Fibroblast of peridontal ligament (primary cell): Measurements from ENCODE around the gene ARMS2.
A peak's percentile ranks its signal among the peaks of the same experiment; 100 is the strongest.

ENCODE experiments used
- DNase-seq: peaks from one replicate; pipeline ENCODE4 v3.0.0-alpha.2; 2010; ENCODE audit errors: extremely low read depth

The ARMS2 gene

GRCh38 chr10:122454603-122455080 is at the start of gene ARMS2:
Gene ARMS2 (plus strand): TSS chr10:122454653. CDS start chr10:122454728, 75 bp downstream.
- no peak for DNase-seq

- no peak for DNase-seq
These were observed 46.9 kb upstream of the ARMS2 start for GRCh38 chr10:122407375-122408125.

GRCh38 chr10:122413327-122413726 is 41.1 kb upstream of the ARMS2 start:
- no peak for DNase-seq

- DNase-seq, result peak; percentile 42
These were observed 36.8 kb upstream of the ARMS2 start for GRCh38 chr10:122417667-122418066.

GRCh38 chr10:122419016-122419415 is 35.4 kb upstream of the ARMS2 start:
- no peak for DNase-seq

- peak; percentile 86 for DNase-seq
These were observed 34.4 kb upstream of the ARMS2 start for GRCh38 chr10:122419876-122420623.

- no peak for DNase-seq
These were observed 33.8 kb upstream of the ARMS2 start for GRCh38 chr10:122420624-122421007.

- DNase-seq, result no peak
These were observed 33.3 kb upstream of the ARMS2 start for GRCh38 chr10:122421054-122421625.

GRCh38 chr10:122421742-122422141 is 32.7 kb upstream of the ARMS2 start:
- no peak for DNase-seq

- no peak for DNase-seq
These were observed 32.0 kb upstream of the ARMS2 start for GRCh38 chr10:122422266-122422989.

GRCh38 chr10:122424059-122424458 is 30.4 kb upstream of the ARMS2 start:
- DNase-seq, result no peak

GRCh38 chr10:122426829-122427228 is 27.6 kb upstream of the ARMS2 start:
- no peak for DNase-seq

GRCh38 chr10:122427280-122427679 is 27.2 kb upstream of the ARMS2 start:
- no peak for DNase-seq

- peak; percentile 81 for DNase-seq
These were observed 19.1 kb upstream of the ARMS2 start for GRCh38 chr10:122435212-122435827.

- DNase-seq, result no peak
These were observed 12.5 kb upstream of the ARMS2 start for GRCh38 chr10:122441961-122442360.

- no peak for DNase-seq
These were observed 9.0 kb upstream of the ARMS2 start for GRCh38 chr10:122445469-122445868.

GRCh38 chr10:122445904-122446303 is 8.5 kb upstream of the ARMS2 start:
- DNase-seq, result no peak

- DNase-seq, result no peak
These were observed 7.6 kb upstream of the ARMS2 start for GRCh38 chr10:122446668-122447423.

- DNase-seq, result no peak
These were observed 5.9 kb upstream of the ARMS2 start for GRCh38 chr10:122448600-122448999.

GRCh38 chr10:122449153-122449552 is 5.3 kb upstream of the ARMS2 start:
- no peak for DNase-seq
